HG03520 (cell line): ENCODE measurements around the gene IGFL4.

Experiments
- ATAC-seq: cut with Tn5 transposase; IDR thresholded peaks from one replicate; pipeline ENCODE4 v1.9.1; 2021; ENCODE audit warnings: mild to moderate bottlenecking, moderate library complexity; ENCODE audit not compliant: unreplicated experiment

IGFL4 gene

GRCh38 chr19:45996933-45997332 lies 43.9 kb downstream of the IGFL4 start:
- ATAC-seq = no peak

- ATAC-seq = no peak
Measured at GRCh38 chr19:45995715-45996385, 45.0 kb downstream of the IGFL4 start.

- peak; percentile 95 for ATAC-seq
Measured at GRCh38 chr19:45994998-45995714, 45.6 kb downstream of the IGFL4 start, which contains the start of gene CCDC61. Gene CCDC61, plus strand, starts transcription at chr19:45995467. Its CDS starts 7,552 bp downstream, at chr19:46003019.

GRCh38 chr19:45994456-45994997 lies 46.3 kb downstream of the IGFL4 start:
- ATAC-seq = no peak

DNA sequence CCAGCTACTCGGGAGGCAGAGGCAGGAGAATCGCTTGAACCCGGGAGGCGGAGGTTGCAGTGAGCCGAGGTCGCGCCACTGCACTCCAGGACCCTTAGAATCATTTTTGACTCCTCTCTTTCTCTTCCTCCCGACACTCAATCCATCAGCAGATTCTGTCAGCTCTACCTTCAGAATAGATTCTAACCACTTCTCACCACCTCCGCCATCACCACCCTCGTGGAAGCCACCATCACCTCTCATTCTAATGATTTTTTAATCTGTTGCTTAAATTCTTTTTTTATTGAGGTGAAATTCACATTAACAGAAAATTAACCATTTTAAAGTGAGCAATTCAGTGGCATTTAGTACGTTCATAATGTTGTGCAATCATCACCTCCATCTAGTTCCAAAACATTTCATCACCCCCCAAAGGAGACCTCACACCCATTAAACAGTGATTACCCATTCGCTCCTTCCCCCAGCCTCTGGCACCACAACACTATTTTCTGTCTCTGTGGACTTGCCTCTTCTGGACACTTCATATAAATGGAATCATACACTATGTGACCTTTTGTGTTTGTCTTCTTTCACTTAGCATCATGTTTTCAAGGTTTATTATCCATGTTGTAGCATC lies 50.6 kb downstream of the IGFL4 start:
- ATAC-seq = no peak
